ENCODE results near the gene PKNOX2.

DNA sequence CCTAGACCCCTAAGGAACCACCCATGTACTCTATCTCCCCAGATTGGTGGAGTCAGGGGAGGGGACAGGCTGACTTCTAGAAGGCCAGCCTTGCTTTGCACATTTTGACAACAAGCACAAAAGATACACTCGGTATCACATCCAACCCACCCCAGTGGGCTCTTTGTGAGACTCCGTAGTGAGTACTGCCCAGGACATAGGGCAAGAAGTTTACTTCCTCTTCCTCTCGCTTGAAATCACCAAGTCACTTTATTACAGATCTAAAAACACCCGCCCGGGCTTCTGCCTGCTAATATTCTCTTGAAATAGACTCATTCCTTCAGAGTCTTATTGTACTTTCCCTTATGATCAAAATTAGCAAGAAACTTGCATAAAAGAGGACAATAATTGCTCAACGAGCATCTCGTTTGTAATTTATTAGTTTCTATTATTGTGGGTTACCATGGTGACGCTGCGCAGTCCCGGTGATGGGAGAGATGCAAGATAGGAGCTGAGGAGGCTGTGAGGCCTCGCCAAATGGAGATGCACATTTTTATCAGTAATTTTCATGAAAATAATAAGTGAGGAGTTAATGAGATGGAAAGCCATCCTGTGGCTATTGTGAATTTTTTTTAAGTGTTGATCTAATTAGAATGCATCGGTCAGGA lies 234.6 kb downstream of the PKNOX2 start:
- TF ChIP-seq, protein P1, sequence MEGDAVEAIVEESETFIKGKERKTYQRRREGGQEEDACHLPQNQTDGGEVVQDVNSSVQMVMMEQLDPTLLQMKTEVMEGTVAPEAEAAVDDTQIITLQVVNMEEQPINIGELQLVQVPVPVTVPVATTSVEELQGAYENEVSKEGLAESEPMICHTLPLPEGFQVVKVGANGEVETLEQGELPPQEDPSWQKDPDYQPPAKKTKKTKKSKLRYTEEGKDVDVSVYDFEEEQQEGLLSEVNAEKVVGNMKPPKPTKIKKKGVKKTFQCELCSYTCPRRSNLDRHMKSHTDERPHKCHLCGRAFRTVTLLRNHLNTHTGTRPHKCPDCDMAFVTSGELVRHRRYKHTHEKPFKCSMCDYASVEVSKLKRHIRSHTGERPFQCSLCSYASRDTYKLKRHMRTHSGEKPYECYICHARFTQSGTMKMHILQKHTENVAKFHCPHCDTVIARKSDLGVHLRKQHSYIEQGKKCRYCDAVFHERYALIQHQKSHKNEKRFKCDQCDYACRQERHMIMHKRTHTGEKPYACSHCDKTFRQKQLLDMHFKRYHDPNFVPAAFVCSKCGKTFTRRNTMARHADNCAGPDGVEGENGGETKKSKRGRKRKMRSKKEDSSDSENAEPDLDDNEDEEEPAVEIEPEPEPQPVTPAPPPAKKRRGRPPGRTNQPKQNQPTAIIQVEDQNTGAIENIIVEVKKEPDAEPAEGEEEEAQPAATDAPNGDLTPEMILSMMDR (IDR thresholded peaks at IDR 0.05; ENCODE audit: low read length), result no peak
- TF ChIP-seq EZH2 (optimal IDR thresholded peaks at IDR 0.05; ENCODE audit: low read depth, low read length) (no peak), EZH2phosphoT487 (IDR thresholded peaks at IDR 0.05; ENCODE audit: low read length) (no peak)
